Smooth muscle cell (in vitro differentiated cells): ENCODE data around the gene CRACR2A. TPM values are rescaled to one million over a fixed set of nuclear protein-coding genes. Genes with fewer than 3 reads are reported as not detected.

ENCODE experiments used
- DNase-seq: peaks from one replicate; lab custom pipeline; 2025; ENCODE audit not compliant: unreplicated experiment; lab: John Stamatoyannopoulos, UW
- H2AFZ ChIP-seq: fragments of 200-600 bp; sonication (generic); 2 replicates; pipeline ENCODE4 v1.6.0; 2016; ENCODE audit warnings: antibody characterized with exemption, low read depth, mild to moderate bottlenecking
- H3F3A ChIP-seq: fragments of 200-600 bp; sonication (generic); 2 replicates; pipeline ENCODE4 v1.6.0; 2017; ENCODE audit warnings: antibody characterized with exemption, low read depth
- H3K27ac ChIP-seq: fragments of 200-600 bp; sonication (generic); 2 replicates; pipeline ENCODE4 v1.5.1; 2016; ENCODE audit warnings: low read depth, mild to moderate bottlenecking
- H3K27me3 ChIP-seq: fragments of 200-600 bp; sonication (generic); 2 replicates; pipeline ENCODE4 v1.6.1; 2016; ENCODE audit warnings: low read depth, mild to moderate bottlenecking
- H3K36me3 ChIP-seq: fragments of 200-600 bp; sonication (generic); 2 replicates; pipeline ENCODE4 v1.5.1; 2016; ENCODE audit warnings: low read depth
- H3K4me1 ChIP-seq: fragments of 200-600 bp; sonication (generic); 2 replicates; pipeline ENCODE4 v1.5.1; 2016; ENCODE audit warnings: low read depth
- H3K4me2 ChIP-seq: fragments of 200-600 bp; sonication (generic); 2 replicates; pipeline ENCODE4 v1.6.0; 2016; ENCODE audit warnings: mild to moderate bottlenecking
- H3K4me3 ChIP-seq: fragments of 200-600 bp; sonication (generic); 2 replicates; pipeline ENCODE4 v1.5.1; 2016; ENCODE audit warnings: mild to moderate bottlenecking
- H3K79me2 ChIP-seq: fragments of 200-600 bp; sonication (generic); 2 replicates; pipeline ENCODE4 v1.6.0; 2016; ENCODE audit warnings: low read depth, mild to moderate bottlenecking
- H3K9ac ChIP-seq: fragments of 200-600 bp; sonication (generic); 2 replicates; pipeline ENCODE4 v1.6.0; 2016; ENCODE audit warnings: low read depth
- H3K9me3 ChIP-seq: fragments of 200-600 bp; sonication (generic); replicated peaks from 2 replicates; pipeline ENCODE4 v1.5.1; 2016; ENCODE audit warnings: low read depth
- H4K20me1 ChIP-seq: fragments of 200-600 bp; sonication (generic); 2 replicates; pipeline ENCODE4 v1.6.0; 2016; ENCODE audit warnings: low read depth
- CTCF ChIP-seq: fragments of 200-600 bp; sonication (generic); IDR thresholded peaks from 2 replicates; pipeline ENCODE4 v1.5.1; 2017; ENCODE audit warnings: borderline replicate concordance, mild to moderate bottlenecking, antibody characterized with exemption; ENCODE audit not compliant: insufficient read depth, poor library complexity, severe bottlenecking
- WGBS: methylation state at CpG from one replicate; pipeline ENCODE4 v1.1.7; 2016; ENCODE audit warnings: low lambda C conversion rate; 5-methylcytosine and 5-hydroxymethylcytosine counted together
- polyA plus RNA-seq: library from polyadenylated mRNA; unstranded; fragments of >200 nt; fragmentation: Nextera tagmentation; extraction: Ambion mirVana; gene quantifications from 2 replicates; pipeline ENCODE4 v1.2.1, GENCODE V29; 2016
- total RNA-seq: library from RNA; depleted of rRNA; stranded (reverse); fragments of >200 nt; gene quantifications from 2 replicates; pipeline ENCODE4 v1.2.3, GENCODE V29; 2014

Gene CRACR2A
- total and polyA plus RNA-seq, 2 experiments from 2014 or later = 0.99 to 1.3 TPM

GRCh38 chr12:3723916-3724805, 28.7 kb downstream of the CRACR2A start:
- Histone ChIP-seq H3K27me3 (peaks cover 4% of the 10 kb centered on the region), H3K4me3 (no peak overlapping the region), H3K79me2 (no peaks in the 10 kb centered on the region), H3F3A (peaks cover 4% of the 10 kb centered on the region), H3K36me3 (no peaks in the 10 kb centered on the region), H2AFZ (no peak overlapping the region), H3K27ac (no peak overlapping the region), H4K20me1 (peaks cover 4% of the 10 kb centered on the region), H3K4me2 (no peak overlapping the region), H3K9me3 (no peaks in the 10 kb centered on the region), H3K4me1 (peaks cover 8% of the 10 kb centered on the region), H3K9ac (no peak overlapping the region)
- DNase-seq = no peak
- WGBS = 83% methylated on average over 14 of the region's 14 CpGs
- TF ChIP-seq CTCF = no peak

- Histone ChIP-seq H3K4me1 (peaks cover 4% of the 10 kb centered on the region), H4K20me1 (no peaks in the 10 kb centered on the region), H3K79me2 (no peaks in the 10 kb centered on the region), H3K4me2 (no peak overlapping the region), H3K27me3 (peaks cover 4% of the 10 kb centered on the region), H3K4me3 (no peak overlapping the region), H3K9me3 (no peaks in the 10 kb centered on the region), H3K36me3 (no peaks in the 10 kb centered on the region), H2AFZ (no peak overlapping the region), H3K27ac (no peak overlapping the region), H3F3A (peaks cover 1% of the 10 kb centered on the region), H3K9ac (no peak overlapping the region)
- WGBS = 78% methylated on average over 6 of the region's 6 CpGs
- TF ChIP-seq CTCF = no peak
- DNase-seq = no peak
Observed at GRCh38 chr12:3722368-3722767, 30.5 kb downstream of the CRACR2A start.

GRCh38 chr12:3720772-3721171, 32.1 kb downstream of the CRACR2A start:
- no peak overlapping the region for H3K9ac ChIP-seq
- no peak overlapping the region for H3K4me2 ChIP-seq
- H3K36me3 ChIP-seq = no peaks in the 10 kb centered on the region
- no peak overlapping the region for H2AFZ ChIP-seq
- no peaks in the 10 kb centered on the region for H3K79me2 ChIP-seq
- H3K9me3 ChIP-seq = no peaks in the 10 kb centered on the region
- peaks cover 2% of the 10 kb centered on the region for H3K4me1 ChIP-seq
- 83% methylated on average over 4 of the region's 4 CpGs for WGBS
- peaks cover 4% of the 10 kb centered on the region for H3K27me3 ChIP-seq
- DNase-seq = no peak
- no peak for TF ChIP-seq CTCF
- no peak overlapping the region for H3K27ac ChIP-seq
- H3F3A ChIP-seq = no peaks in the 10 kb centered on the region
- H3K4me3 ChIP-seq = no peak overlapping the region
- no peaks in the 10 kb centered on the region for H4K20me1 ChIP-seq
